Fibroblast of pulmonary artery (primary cell): ENCODE measurements around the gene CENPP.

Source experiments
- DNase-seq: peaks from one replicate; pipeline ENCODE4 v3.0.0-alpha.2; 2010; ENCODE audit warnings: low read depth
- H3K4me3 ChIP-seq: replicated peaks from 2 replicates; pipeline ENCODE4 v1.5.1; 2011; ENCODE audit warnings: low read depth, mild to moderate bottlenecking, control low read depth, low read length, moderate library complexity
- CTCF ChIP-seq: IDR thresholded peaks from 2 replicates; pipeline ENCODE4 v1.5.1; 2011; ENCODE audit warnings: mild to moderate bottlenecking, control low read depth, low read length, inconsistent platforms; ENCODE audit errors: missing control alignments

CENPP gene

GRCh38 chr9:92640398-92641091 is 314.8 kb downstream of the CENPP start:
- no peak for TF ChIP-seq CTCF
- no peak for DNase-seq
- H3K4me3 ChIP-seq = no peak overlapping the region

GRCh38 chr9:92641092-92641809 is 315.5 kb downstream of the CENPP start:
- no peak for TF ChIP-seq CTCF
- no peak overlapping the region for H3K4me3 ChIP-seq
- DNase-seq = no peak

- no peak overlapping the region for H3K4me3 ChIP-seq
- TF ChIP-seq CTCF = no peak
- DNase-seq = no peak
Observed at GRCh38 chr9:92642041-92642451, 316.3 kb downstream of the CENPP start.

GRCh38 chr9:92642564-92642963 is 316.8 kb downstream of the CENPP start:
- no peak for TF ChIP-seq CTCF
- H3K4me3 ChIP-seq = no peak overlapping the region
- no peak for DNase-seq

GRCh38 chr9:92644278-92644677 is 318.5 kb downstream of the CENPP start:
- no peak for DNase-seq

GRCh38 chr9:92645041-92645440 is 319.3 kb downstream of the CENPP start:
- DNase-seq = no peak
- TF ChIP-seq CTCF = no peak
- H3K4me3 ChIP-seq = no peak overlapping the region

More at GRCh38 chr9:92644278-92644677, 318.5 kb downstream of the CENPP start:
- TF ChIP-seq CTCF = no peak
- no peak overlapping the region for H3K4me3 ChIP-seq
